Activated CD8-positive, alpha-beta memory T cell treated with anti-CD3 and anti-CD28 coated beads, Interleukin-2, amount 50 U/mL, for 24 hours (primary cell): Measurements from ENCODE around the gene MYCBPAP.

Source experiments
- DNase-seq: peaks from one replicate; pipeline ENCODE4 v3.0.0-alpha.2; 2020; ENCODE audit errors: extremely low read depth

Gene MYCBPAP

DNA sequence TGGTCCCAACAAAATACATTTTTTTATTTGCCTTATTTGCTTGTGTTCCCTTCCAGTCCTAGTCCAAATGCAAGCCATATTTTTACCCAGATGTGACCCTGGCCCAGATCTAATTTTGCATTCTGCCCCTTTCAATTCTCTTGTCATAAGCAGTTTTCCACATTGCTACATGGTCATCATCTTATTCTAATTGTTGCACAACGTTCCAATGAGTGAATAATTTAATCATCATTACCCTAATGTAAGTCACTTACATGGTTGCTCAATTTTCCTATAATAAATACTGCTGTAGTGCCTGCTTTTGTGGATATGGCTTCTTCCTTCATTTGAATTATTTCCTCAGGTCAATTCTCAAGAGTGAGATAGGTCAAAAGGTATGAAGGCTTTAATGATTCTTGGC, 16.7 kb upstream of the MYCBPAP start:
- DNase-seq = no peak

DNA sequence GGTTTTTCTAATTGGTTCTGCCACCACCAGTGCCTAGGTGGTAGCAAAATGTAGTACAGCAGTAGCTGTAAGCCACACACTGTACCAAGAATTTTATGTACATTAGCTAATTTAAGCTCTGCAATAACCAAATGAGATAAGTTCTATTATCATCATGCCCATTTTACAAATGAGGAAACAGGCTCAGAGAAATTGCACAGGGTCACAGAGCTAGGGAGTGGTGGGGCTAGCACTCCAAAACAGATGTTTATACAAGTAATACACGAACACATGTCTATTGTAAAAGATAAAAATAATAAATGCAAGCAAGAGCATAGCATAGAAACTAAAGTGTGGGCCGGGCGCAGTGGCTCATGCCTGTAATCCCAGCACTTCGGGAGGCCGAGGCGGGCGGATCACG, 16.0 kb upstream of the MYCBPAP start:
- no peak for DNase-seq

DNA sequence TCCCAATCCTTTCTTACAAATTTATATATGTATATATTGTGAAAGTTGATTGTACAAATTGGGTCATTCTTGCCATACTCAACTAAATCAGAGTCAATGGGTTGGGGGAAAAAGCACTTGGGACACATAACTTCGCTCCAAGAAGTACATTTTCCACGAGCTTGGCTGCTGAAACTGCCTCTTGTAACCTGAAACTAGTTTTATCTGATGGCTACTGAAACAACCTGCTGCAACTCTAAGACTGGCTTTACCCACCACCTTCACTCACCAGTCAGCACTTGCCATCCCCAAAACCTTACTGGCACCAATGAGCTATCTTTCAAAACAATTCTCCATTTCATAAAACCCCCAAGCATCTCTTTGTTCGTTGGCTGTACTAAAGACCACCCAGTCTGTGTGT, 14.5 kb upstream of the MYCBPAP start:
- DNase-seq = no peak

DNA sequence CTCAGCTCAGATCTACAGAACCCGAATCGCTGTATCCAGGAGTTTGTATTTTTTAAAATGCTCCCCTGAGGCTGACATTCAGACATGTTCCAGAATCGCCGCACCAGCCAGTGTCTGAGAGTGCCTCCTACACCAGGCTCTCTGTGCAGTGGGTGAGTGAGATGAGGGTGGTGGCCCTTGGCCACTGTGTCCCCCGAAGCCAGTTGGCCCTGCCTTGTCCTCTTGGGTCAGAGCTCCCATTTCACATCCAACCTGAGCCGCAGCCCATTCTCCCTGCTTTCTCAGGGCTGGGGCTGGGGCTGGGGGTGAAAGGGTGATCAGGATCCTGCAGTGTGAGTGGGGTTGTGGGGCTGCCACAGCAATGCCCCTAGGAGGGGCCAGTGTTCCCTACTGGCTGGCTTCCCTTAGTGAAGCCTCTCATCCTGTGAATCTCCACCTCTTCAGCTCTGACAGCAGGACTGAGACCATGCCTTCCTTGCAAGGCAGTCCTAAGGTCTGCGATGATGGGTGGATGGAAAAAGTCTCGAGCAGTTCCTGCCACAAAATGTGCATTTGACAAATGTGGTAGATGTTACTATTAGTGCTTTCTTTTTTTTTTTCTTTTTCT, 12.9 kb upstream of the MYCBPAP start:
- no peak for DNase-seq

DNA sequence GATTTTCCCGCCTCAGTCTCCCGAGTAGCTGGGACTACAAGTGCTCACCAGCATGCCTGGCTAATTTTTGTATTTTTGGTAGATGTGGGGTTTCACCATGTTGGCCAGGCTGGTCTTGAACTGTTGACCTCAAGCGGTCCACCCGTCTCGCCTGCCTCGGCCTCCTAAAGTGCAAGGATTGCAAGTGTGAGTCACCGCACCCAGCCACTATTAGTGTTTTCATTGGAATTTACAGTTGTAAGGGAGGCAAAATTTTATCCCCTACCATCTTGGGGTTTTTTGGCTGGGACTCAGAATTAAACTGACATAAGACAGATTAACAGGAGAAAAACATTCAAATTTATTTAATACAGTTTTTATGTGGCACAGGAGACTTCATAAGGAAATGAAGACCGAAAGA, 12.3 kb upstream of the MYCBPAP start:
- no peak for DNase-seq

DNA sequence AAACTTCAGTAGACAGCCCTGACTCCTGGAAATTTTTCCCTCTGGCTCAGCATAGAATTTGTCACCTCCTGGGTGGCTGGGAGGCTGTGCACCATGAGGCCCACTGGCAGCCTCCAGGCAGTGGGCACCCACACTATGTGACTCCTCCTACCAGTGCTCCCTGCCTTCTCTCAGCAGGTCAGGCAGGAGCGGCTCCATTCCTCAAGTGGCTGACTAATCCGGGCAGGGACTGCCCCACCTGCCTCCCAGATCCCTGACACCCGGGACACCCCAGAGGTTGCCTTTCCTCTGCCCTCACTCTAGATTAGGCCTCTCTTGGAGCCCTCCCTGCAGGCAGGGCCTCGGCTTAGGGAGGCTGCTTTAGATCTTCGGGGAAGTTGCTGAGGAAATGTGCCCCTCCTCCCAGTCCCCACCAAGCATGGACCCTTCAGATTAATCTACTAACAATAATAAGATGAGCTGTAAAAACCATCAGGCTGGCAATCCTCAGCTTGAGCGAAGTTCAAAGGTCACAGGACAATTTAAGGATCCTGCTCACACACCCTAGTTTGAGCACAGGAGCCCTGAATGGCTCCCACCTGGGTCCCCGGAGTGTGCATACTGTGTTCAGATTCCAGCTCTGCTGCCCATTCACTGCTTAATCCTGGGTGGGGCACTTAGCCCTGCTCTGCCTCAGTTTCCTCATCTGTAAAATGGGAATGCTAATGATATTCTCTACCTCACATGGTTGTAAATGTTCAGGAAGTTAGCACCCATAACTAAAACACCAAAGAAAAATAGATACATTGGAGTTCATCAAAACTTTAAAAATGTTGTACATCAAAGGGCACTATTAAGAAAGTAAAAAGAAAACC, 10.0 kb upstream of the MYCBPAP start:
- DNase-seq = no peak

DNA sequence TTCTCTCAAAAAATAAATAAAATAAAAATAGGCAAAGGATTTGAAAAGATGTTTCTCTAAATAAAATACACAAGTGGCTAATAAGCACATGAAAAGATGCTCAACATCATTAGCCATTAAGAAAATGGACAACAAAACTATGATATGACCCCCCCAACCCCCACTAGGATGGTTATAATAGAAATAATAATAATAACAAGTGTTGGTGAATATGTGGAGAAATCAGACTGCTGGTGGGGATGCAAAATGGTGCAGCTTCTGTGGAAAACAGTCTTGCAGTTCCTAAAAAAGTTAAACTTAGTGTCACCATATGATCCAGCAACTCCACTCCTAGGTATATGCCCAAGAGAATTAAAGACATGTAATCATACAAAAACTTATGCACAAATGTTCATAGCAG, 9.0 kb upstream of the MYCBPAP start:
- DNase-seq = no peak

DNA sequence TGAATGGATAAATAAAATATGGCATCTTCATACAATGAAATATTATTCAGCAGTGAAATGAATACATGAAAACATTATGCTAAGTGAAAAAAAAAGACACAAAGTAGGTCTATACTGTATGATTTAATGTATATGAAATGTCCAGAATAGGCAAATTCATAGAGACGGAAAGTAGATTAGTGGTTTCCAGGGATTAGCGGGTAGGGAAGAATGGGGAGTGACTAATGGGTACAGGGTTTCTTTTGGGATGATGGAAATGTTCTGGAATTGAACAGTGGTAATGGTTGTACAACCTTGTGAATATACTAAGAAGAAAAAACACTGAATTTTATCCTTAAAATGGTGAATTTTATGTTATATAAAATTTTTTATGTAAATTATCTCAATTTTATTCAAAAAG, 8.5 kb upstream of the MYCBPAP start:
- DNase-seq = no peak

DNA sequence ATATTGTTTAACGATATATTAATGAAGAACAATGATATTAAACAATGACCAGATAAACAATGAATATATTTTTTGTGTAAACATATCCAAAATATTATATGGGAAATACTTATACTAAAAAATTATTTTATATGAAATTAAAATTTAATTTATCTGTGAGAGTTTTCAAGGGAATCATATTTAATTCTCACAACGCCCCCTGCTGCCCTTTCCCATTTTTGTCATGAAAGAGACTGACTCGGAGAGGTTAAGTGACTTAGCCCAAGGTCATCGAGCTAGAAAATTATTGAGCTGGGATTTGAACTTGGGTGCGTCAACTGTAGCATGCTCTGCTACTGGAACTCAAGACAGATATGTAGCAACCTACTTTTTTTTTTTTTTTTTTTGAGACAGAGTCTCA, 7.2 kb upstream of the MYCBPAP start:
- no peak for DNase-seq

DNA sequence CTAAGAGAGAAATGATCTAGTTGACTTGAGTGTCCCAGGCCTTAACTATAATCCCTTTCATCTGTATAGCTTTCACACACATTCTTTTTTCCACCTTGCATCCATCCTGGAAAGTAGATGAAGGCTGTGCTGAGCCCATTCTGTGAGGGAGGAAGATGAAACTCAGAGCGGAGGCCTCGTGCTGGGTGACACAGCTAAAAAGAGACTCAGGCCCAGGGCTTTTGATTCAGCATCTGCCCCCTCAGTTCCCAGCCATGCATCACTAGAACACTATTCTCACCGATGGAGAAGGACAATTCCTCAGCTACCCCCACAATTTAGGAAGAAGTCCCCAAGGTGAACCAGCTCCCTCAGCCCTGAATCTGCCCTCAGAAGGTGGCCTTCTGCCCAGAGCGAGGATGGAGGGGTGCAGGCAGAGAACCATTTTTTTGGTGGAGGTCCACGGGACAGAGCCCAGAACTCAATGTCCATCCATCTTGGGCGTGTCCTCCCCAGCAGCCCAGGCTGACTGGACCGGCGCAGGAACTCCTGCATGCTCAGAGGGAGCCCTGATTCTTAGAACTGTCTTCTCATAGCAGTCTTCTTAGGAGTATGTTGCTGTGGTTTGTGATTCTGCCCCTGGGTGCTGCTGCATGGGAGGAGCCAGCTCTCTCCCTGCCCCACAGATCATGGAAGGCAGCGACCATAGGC, 5.8 kb upstream of the MYCBPAP start:
- no peak for DNase-seq

DNA sequence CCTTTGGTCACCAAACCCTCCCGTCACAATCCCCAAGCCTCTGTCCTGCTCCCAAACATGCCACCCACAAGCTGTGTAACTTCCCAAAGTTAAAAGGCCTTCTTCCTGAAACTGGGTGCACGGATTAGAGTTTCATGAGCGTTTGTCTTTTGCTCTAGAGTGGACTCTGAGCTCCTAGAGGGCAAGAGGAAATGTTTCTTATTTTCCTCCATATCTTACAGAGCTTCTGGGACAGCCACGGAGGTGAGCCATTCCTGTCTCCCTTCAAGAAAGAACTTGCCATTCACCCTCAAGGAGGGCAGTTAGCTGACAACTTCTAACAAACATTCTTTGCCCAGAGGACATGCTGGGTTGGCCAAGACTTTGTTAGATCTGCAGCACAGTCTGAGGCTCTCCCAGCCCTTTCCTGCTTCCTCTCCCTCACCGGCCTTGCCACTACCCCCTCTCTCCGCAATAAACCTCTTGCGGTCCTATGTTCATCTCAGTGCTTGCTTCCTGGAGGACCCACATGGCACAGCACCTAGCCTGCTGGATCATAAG, 2.6 kb upstream of the MYCBPAP start:
- DNase-seq = no peak

DNA sequence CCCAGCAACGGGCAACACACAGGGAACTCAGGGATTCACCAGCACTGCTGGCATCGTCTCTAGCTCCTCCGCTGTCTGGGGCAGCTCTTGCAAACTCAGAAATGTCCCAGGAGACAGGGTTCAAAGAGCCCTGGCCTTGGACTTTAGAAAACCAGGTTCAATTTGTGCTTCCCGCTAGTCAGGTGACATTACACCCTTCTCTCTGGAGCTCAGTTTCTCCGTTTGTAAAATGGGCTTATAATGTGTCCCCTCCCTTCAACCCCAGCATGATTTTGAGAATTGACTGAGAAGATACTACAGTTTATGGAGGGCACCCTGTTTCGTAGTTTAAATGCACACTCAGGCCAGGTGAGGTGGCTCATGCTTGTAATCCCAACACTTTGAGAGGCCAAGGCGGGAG, 1.9 kb upstream of the MYCBPAP start:
- DNase-seq = no peak

DNA sequence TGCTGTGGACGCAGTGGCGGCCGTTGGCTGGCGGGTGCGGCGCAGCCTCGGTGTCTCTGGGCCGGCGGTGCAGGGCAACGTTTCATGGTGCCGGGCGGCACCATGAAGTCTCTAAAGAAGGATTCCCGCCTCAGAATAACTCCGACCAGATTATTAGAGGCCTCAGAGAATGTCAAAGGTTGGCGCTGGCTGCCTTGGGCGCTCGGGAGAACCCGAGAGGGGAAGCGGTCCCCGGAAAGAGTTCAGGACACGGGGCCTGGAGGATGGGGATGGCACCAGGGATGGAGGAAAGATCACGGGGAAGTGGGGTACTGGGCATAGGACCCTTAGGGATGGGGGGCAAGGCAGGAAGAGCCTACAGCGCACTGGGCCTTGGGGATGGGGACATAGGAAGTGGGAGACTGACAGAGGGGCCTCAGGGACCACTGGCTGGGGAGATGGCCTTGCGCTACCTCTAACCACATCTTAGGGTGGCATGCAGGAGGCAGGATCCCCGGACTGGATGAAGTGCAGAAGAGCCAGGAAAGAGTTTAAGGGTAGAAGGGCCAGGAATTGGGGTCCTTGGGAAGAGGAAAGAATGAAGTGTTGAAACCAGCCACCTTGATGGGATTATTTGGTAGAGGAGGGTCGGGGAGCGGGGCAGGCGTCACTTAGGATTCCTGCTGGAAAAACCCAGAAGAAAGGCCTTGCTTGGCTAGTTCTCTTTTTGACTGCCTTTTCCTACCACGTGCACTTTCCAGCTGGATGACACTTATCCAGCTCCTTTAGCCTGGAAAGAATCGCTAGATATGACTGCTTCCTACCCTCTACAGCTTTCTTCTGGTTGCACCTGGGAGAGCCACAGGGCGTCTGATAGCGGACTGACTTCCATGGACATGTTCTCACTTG, 578 bp downstream of the MYCBPAP start:
- DNase-seq = no peak

DNA sequence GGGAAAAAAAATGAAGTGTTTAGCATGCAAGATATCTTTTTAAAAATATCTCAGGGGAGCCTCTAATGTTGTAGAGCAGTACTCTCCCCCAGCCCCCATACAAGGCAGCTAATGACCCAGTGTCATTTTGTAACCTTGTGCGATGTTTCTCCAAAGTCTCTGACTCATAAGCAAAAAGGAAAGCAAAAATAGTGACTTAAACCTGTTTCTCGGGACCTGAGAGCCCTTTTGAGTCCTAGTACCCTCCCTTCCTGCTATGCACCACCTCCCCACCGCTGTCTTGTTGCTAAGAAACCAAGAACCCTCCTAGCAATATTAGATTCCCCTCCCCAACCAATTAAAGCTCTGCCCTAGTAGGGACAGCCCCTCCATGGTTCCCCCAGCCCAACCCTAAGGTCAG, 2.8 kb downstream of the MYCBPAP start:
- no peak for DNase-seq

DNA sequence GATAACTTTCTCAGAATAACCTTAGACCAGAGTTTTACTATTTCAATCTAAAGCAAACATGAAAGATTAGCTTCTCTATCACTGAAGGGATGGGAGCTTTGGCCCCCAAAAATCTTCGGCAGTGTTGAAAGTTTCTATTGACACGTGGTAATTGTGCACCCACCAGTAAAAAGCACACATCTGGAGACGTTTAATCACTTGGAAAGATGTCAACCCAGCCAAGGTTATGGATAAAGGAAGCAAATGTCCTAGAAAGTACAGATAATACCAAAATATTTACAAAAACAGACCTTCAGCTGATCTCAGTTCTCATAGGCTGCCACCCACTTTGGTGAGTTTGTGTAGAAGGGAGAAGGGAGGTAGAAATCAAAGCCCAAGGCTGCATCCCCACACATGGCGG, 5.3 kb downstream of the MYCBPAP start:
- no peak for DNase-seq

DNA sequence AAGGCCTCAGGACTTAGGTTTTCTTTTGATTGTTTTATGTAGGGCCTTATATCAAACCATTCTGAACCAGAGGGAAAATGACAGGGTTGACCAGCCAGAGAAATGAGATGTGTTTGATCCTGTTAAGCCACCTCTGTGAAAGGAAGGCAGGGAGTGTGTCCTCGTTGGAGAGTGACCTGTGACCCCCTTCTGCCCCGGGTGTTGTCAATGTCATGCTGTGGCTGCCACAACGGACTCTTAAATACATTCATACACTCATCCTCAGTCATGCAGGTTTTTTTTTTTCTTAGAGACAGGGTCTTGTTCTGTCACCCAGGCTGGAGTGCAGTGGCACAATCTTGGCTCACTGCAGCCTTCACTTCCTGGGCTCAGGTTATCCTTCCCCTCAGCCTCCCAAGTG, 6.1 kb downstream of the MYCBPAP start:
- no peak for DNase-seq

DNA sequence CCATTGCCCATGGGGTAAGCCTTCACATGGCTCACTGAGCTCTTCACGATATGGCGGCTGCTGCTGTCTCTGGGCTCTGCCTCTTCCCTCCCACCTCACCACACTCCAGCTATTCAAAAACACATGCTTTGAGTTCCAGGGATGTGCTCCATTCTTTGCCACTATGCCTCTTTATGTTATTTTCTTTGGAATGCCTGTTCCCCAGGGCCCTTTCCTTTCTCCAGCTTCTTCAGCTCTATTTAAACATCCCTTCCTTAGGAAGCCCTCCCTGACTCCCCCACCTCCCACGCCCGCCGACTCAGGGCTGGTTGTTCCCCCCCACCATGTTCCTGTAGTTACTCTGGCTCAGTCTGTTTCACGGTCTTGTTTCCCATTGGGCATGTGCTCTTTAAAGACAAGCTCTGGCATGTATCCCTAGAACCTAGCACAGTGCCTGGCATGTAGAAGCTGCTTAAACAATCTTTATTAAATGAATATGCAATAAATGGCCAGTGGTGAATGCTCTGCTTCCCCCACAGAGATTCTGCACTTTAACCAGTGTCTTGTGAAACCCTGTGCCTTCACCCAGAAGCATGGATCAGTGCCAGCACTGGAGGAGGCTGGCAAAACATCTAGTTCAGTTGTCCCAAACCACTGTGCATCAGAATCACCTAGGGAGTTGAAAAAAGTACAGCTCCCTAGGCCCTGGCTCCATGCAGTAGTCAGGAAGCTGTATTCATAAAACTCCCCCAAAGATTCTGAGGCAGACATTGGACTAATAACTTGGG, 6.9 kb downstream of the MYCBPAP start:
- no peak for DNase-seq

DNA sequence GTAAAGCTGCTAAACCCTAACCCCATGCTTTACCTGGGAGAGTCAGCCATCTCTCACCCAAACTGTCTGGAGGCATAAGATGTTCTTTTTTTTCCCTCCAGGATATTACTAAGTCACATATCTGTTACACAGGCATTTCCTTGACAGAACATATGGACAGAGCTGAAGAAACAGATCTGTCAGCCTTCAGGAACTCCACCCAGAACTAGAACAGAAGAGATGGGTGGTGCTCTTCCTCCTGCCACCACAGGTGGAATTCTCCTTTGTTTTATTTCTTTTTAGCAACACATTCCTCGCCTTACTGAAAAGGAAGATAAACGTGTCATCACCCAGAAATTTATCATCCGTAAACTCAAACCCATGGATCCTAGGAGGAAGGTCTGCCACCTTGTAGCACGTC, 8.8 kb downstream of the MYCBPAP start:
- no peak for DNase-seq

DNA sequence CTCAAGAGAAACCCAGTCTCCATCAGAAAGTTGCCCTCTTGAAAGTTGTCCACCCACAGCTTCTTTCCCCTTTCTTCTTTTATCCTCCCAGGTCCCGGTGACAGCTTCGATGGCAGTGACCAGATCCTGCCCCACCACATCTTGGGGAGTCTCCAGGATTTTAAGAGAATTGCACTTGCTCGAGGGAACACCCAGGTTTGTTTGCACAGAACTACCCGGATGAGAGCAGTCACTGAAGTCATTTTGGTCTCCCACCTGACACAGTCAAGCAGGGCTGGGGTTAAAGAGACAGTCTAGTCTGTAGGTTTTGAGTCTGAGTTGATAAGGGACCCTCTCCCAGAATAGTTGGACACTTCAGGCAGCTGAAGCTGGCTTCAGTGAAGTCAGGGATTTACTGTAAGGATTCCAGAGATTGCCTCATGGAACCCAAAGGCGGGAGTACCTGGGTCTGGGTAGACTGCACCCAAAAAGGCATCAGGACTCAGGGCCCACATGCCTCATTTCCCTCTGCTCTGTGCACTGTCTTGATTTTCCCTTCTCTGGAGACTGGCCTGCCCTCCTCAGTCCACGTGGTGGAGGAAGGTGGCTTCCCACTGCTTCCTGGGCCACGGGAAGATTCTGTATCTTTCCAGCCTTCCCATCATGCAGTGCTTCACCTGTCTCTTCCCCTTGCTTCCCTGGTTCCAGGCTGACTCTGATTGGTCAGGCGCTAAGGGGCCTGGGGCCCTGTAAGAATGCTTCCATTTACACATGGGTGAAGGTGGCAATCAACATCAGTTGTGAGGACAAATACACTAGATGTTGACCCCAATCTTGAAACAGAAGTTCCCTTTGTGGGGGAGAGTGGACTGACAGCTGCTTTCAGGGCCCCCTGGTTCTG, 9.5 kb downstream of the MYCBPAP start:
- DNase-seq = no peak
